HepG2 (cell line): ENCODE results near the gene HES3. TPM values are rescaled to one million over a fixed set of nuclear protein-coding genes. Genes with fewer than 3 reads are reported as not detected.

Experiments used
- ATAC-seq: fragments of 200-7000 bp; cut with Tn5 transposase; 3 replicates; pipeline ENCODE4 v1.9.1; 2020; ENCODE audit warnings: mild to moderate bottlenecking, moderate library complexity
- BruUV-seq: library from RNA; stranded (reverse); fragments of 400-500 nt; replicated peaks from 2 replicates; lab custom pipeline; 2021; lab: Mats Ljungman, UMichigan
- CTCF ChIA-PET: fragments of 300-600 bp; formaldehyde crosslinking; extraction: SDS; loops from one replicate; lab custom pipeline; 2021; ENCODE audit warnings: low total read pairs, inconsistent platforms, low intra/inter-chr PET ratio; lab: Yijun Ruan, JAX
- POLR2A ChIA-PET: fragments of 350-600 bp; sonication (Branson Sonifier 250); formaldehyde crosslinking; loops from one replicate; lab custom pipeline; 2020; ENCODE audit warnings: antibody characterized with exemption, inconsistent platforms; lab: Yijun Ruan, JAX
- DNase-seq: peaks from one replicate; pipeline ENCODE4 v3.0.0-alpha.2; 2015; ENCODE audit warnings: low spot score
- FAIRE-seq: peaks from 3 replicates; lab custom pipeline; 2011; peaks lifted over from hg19 to GRCh38; lab: Jason Lieb, UNC
- H2AFZ ChIP-seq: one replicate; pipeline ENCODE4 v1.6.1; 2011; ENCODE audit warnings: low read length, inconsistent platforms
- H3K27ac ChIP-seq: fragments of 300-600 bp; 3 replicates; pipeline ENCODE4 v1.8.0; 2011; ENCODE audit warnings: mixed run types, mild to moderate bottlenecking, mixed read lengths, low read length, inconsistent platforms; ENCODE audit not compliant: insufficient read depth; ENCODE audit errors: extremely low read length
- H3K27me3 ChIP-seq, 2 experiments: fragments of 200-600 bp in 1 of 2; 2 replicates in 1 of 2; 3 replicates in 1 of 2; pipeline versions ENCODE4 v1.6.0 to v1.8.0; 2011; ENCODE audit warnings: low read length in 2 of 2, mild to moderate bottlenecking in 2 of 2, moderate library complexity in 2 of 2, inconsistent platforms in 1 of 2; ENCODE audit not compliant: insufficient read depth in 2 of 2, control insufficient read depth in 1 of 2
- H3K36me3 ChIP-seq, 2 experiments: fragments of 200-600 bp in 1 of 2; replicated peaks in 1 of 2; 2 replicates in 1 of 2; 3 replicates in 1 of 2; pipeline versions ENCODE4 v1.5.1 to v1.8.0; 2011; ENCODE audit warnings: low read length in 2 of 2, inconsistent platforms in 1 of 2; ENCODE audit not compliant: insufficient read depth in 2 of 2, control insufficient read depth in 1 of 2
- H3K4me1 ChIP-seq: 2 replicates; pipeline ENCODE4 v1.5.1; 2012; ENCODE audit warnings: low read length, inconsistent platforms; ENCODE audit not compliant: insufficient read depth
- H3K4me2 ChIP-seq: 2 replicates; pipeline ENCODE4 v1.6.0; 2011; ENCODE audit warnings: low read depth, low read length, inconsistent platforms
- H3K4me3 ChIP-seq, 3 experiments: fragments of 200-600 bp in 1 of 3; sonication (generic), shearing (Covaris generic) in 1 of 3; replicated peaks in 1 of 3; 2 replicates each; pipeline ENCODE4 v1.5.1; 2011 to 2016; ENCODE audit warnings: low read length in 3 of 3, inconsistent platforms in 2 of 3, low read depth in 2 of 3, mild to moderate bottlenecking in 2 of 3, control low read depth in 1 of 3, mixed read lengths in 1 of 3; ENCODE audit not compliant: insufficient read depth in 1 of 3
- H3K79me2 ChIP-seq: one replicate; pipeline ENCODE4 v1.6.1; 2011; ENCODE audit warnings: low read length, inconsistent platforms; ENCODE audit not compliant: insufficient read depth
- H3K9ac ChIP-seq: 2 replicates; pipeline ENCODE4 v1.6.0; 2011; ENCODE audit warnings: mild to moderate bottlenecking, low read depth, low read length, inconsistent platforms; ENCODE audit not compliant: insufficient read depth
- H3K9me3 ChIP-seq: 2 replicates; pipeline ENCODE4 v1.5.1; 2012; ENCODE audit warnings: mild to moderate bottlenecking, low read length
- H4K20me1 ChIP-seq: 2 replicates; pipeline ENCODE4 v1.6.0; 2011; ENCODE audit warnings: inconsistent platforms, mild to moderate bottlenecking, low read length, moderate library complexity; ENCODE audit not compliant: insufficient read depth
- CREM ChIP-seq, 2 experiments: sonication (generic) in 1 of 2; formaldehyde crosslinking in 1 of 2; IDR thresholded peaks; 2 replicates each; pipeline versions ENCODE4 v1.4.0 to v1.6.1; 2016 to 2020; ENCODE audit warnings: antibody characterized with exemption in 1 of 2, mild to moderate bottlenecking in 1 of 2, missing genetic modification reagents in 1 of 2
- DNMT3B ChIP-seq: conservative IDR thresholded peaks from 2 replicates; pipeline ENCODE4 v1.6.1; 2016; ENCODE audit warnings: missing biosample characterization, control low read depth
- FOXA3 ChIP-seq: IDR thresholded peaks from 2 replicates; pipeline ENCODE4 v1.6.1; 2016; ENCODE audit warnings: missing genetic modification reagents, missing compliant biosample characterization
- NPAS2 ChIP-seq: sonication (generic); formaldehyde crosslinking; IDR thresholded peaks from 2 replicates; pipeline ENCODE4 v1.8.0; 2022; ENCODE audit warnings: mild to moderate bottlenecking, missing genetic modification reagents, borderline replicate concordance
- PAWR ChIP-seq: sonication (generic); formaldehyde crosslinking; IDR thresholded peaks from 2 replicates; pipeline ENCODE4 v1.4.0; 2020; ENCODE audit warnings: missing genetic modification reagents, mild to moderate bottlenecking, borderline replicate concordance
- PCBP1 ChIP-seq: fragments of 200-400 bp; formaldehyde crosslinking; IDR thresholded peaks from 2 replicates; pipeline ENCODE4 v1.6.1; 2017; ENCODE audit warnings: mild to moderate bottlenecking, low read depth, low read length, borderline replicate concordance
- PCBP2 ChIP-seq: fragments of 200-400 bp; formaldehyde crosslinking; optimal IDR thresholded peaks from 2 replicates; pipeline ENCODE3; 2018; ENCODE audit warnings: low read length, low read depth; ENCODE audit not compliant: poor library complexity, severe bottlenecking
- RFXAP ChIP-seq: sonication (generic); formaldehyde crosslinking; IDR thresholded peaks from 2 replicates; pipeline ENCODE4 v1.4.0; 2020; ENCODE audit warnings: missing genetic modification reagents, borderline replicate concordance
- SMARCE1 ChIP-seq: fragments of 450-650 bp; IDR thresholded peaks from 2 replicates; pipeline ENCODE4 v1.6.1; 2017; ENCODE audit warnings: borderline replicate concordance
- TOE1 ChIP-seq: sonication (generic); formaldehyde crosslinking; IDR thresholded peaks from 2 replicates; pipeline ENCODE4 v1.4.0; 2020; ENCODE audit warnings: mild to moderate bottlenecking, missing genetic modification reagents
- ZBTB3 ChIP-seq: sonication (generic); formaldehyde crosslinking; IDR thresholded peaks from 2 replicates; pipeline ENCODE4 v1.4.0; 2020; ENCODE audit warnings: low read depth, mild to moderate bottlenecking, moderate library complexity, missing genetic modification reagents, borderline replicate concordance
- ZNF121 ChIP-seq: sonication (generic); formaldehyde crosslinking; IDR thresholded peaks from 2 replicates; pipeline ENCODE4 v1.5.0; 2020; ENCODE audit warnings: mild to moderate bottlenecking, missing genetic modification reagents
- ZNF253 ChIP-seq: sonication (generic); formaldehyde crosslinking; IDR thresholded peaks from 2 replicates; pipeline ENCODE4 v1.8.0; 2022; ENCODE audit warnings: mild to moderate bottlenecking, missing genetic modification reagents, borderline replicate concordance
- ZNF383 ChIP-seq: sonication (generic); formaldehyde crosslinking; IDR thresholded peaks from 2 replicates; pipeline ENCODE4 v1.4.0; 2020; ENCODE audit warnings: missing genetic modification reagents, mild to moderate bottlenecking, borderline replicate concordance
- ZNF614 ChIP-seq: IDR thresholded peaks from 2 replicates; pipeline ENCODE4 v1.6.1; 2018; ENCODE audit warnings: missing biosample characterization, missing genetic modification reagents, inconsistent platforms, borderline replicate concordance
- ZNF670 ChIP-seq: sonication (generic); formaldehyde crosslinking; IDR thresholded peaks from 2 replicates; pipeline ENCODE4 v1.8.0; 2022; ENCODE audit warnings: mild to moderate bottlenecking, missing genetic modification reagents, borderline replicate concordance
- WGBS: methylation state at CpG from one replicate; pipeline ENCODE4 v1.1.6; 2017; ENCODE audit warnings: low lambda C conversion rate; 5-methylcytosine and 5-hydroxymethylcytosine counted together
- in situ Hi-C: cut with HindIII; loops from 2 replicates; pipeline ENCODE4 v1.10.0; 2017; ENCODE audit warnings: low pct_unique_long_range_greater_than_20kb; ENCODE audit not compliant: extremely low pct_ligation_motif_present
- intact Hi-C: fragments of 100-400 bp; cut with micrococcal nuclease; formaldehyde crosslinking; loops from one replicate; pipeline ENCODE4 v1.10.0; 2022; ENCODE audit not compliant: unreplicated experiment
- polyA plus RNA-seq, 8 experiments: library from polyadenylated mRNA; depleted of rRNA in 3 of 8; stranded (reverse) in 7 of 8; unstranded in 1 of 8; fragments of >200 nt; fragmentation: Illumina TruSeq in 4 of 8; extraction: Trizol in 4 of 8; gene quantifications; 2 replicates each; pipeline versions ENCODE4 v1.2.1 to v1.2.3, GENCODE V29; 2011 to 2016; ENCODE audit warnings: low read depth in 4 of 8, missing spikeins in 1 of 8, mixed read lengths in 1 of 8; ENCODE audit not compliant: insufficient read depth in 1 of 8
- total RNA-seq, 5 experiments: library from RNA; depleted of rRNA; stranded (reverse); fragments of >200 nt; fragmentation: Illumina TruSeq; extraction: Trizol; gene quantifications; 2 replicates each; pipeline ENCODE4 v1.2.3, GENCODE V29; 2016; ENCODE audit warnings: low read depth in 1 of 5
- TF ChIP-seq, protein P1 (sequence below): sonication (generic); formaldehyde crosslinking; IDR thresholded peaks from 2 replicates; pipeline ENCODE4 v1.4.0; 2020; ENCODE audit warnings: missing genetic modification reagents, mild to moderate bottlenecking, borderline replicate concordance
- TF ChIP-seq, protein P2 (sequence below): sonication (generic); formaldehyde crosslinking; IDR thresholded peaks from 2 replicates; pipeline ENCODE4 v1.8.0; 2022; ENCODE audit warnings: mild to moderate bottlenecking, missing genetic modification reagents; ENCODE audit not compliant: insufficient replicate concordance

The HES3 gene
- total and polyA plus RNA-seq, 2 of the 13 experiments (the other 11 are each of a cell fraction or from before 2014, with no cell fraction given), result not detected

DNA sequence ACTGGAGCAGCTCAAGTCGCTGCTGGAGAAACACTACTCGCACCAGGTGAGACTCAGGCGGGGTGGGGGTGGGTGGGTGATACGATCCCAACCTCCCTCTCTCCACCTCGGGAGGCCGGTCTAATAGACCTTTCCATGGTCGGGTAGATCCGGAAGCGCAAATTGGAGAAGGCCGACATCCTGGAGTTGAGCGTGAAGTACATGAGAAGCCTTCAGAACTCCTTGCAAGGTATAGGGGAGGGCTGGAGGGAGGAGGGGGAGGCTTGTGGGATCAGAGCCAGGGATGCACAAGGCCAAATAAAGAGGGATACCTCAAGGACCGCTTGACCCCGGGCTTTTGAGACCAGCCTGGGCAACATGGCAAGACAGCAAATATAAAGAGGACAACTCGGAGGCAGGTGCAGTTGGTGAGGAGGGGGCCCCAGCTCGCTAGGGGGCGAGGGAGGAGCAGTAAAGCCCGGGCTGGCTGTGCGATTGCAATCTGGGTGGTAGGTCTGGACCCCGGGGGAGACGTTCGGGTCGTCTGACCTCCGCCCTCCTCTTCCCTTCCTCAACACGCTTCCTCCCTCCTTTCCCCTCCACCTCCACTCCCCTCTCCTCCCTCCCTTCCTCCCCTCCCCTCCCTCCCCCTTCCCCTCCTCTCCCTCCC, 546 bp downstream of the HES3 start:
- ChIA-PET CTCF (interaction anchor here (1.6 to 1.9 kb wide), 2 partner anchors 39 to 192 kb away, joined by 7 to 9 read pairs; partner anchors contain the start of gene RNF207), POLR2A (interaction anchor here (0.8 kb wide), 1 partner anchor 9 kb away, joined by 4 read pairs; the partner anchor contains the start of gene ICMT)
- Histone ChIP-seq H4K20me1 (0 out of 2 replicates have a peak, but pooled peaks cover 5% of the 10 kb centered on the region), H3K36me3 (no peaks in the 10 kb centered on the region), H3K4me2 (no peak overlapping the region), H3K9me3 (no peaks in the 10 kb centered on the region), H2AFZ (no peak overlapping the region), H3K79me2 (no peaks in the 10 kb centered on the region), H3K9ac (no peak overlapping the region), H3K4me3 (no peak overlapping the region), H3K27ac (no peak overlapping the region), H3K27me3 (peaks cover 15 to 57% of the 10 kb centered on the region in 2 experiments), H3K4me1 (peaks cover 42% of the 10 kb centered on the region)
- no TSS peak for BruUV-seq
- DNase-seq, result no peak
- intact Hi-C loops, result loop anchor here (5.0 to 10.0 kb wide), 2 partner anchors 140 to 148 kb away; partner anchors contain the start of gene ACOT7
- FAIRE-seq, result no peak
- in situ Hi-C loops, result loop anchor here (5.0 to 10.0 kb wide), 3 partner anchors 38 to 170 kb away; partner anchors contain the start of gene HES2
- ATAC-seq, result no peak
- 41% methylated on average over 24 of the region's 24 CpGs for WGBS
- TF ChIP-seq NPAS2 (CRISPR knock-in tag) (peak; percentile 4; the same call in 1 of the 2 replicates), ZNF383 (CRISPR knock-in tag) (no peak), SMARCE1 (no peak), FOXA3 (CRISPR knock-in tag) (no peak), CREM (IDR thresholded peaks at IDR 0.05) (no peak), CREM (CRISPR knock-in tag; IDR thresholded peaks at IDR 0.05) (no peak), TOE1 (CRISPR knock-in tag) (no peak), PCBP1 (peak; percentile 95), DNMT3B (CRISPR knock-in tag) (no peak), PCBP2 (peak; percentile 70), ZBTB3 (no peak), ZNF121 (CRISPR knock-in tag) (no peak), ZNF670 (CRISPR knock-in tag) (no peak), ZNF253 (CRISPR knock-in tag) (no peak), RFXAP (CRISPR knock-in tag) (no peak), ZNF614 (no peak), PAWR (0 out of 2 replicates have a peak, but pooled peaks have one; percentile 1)
- TF ChIP-seq, protein P1, sequence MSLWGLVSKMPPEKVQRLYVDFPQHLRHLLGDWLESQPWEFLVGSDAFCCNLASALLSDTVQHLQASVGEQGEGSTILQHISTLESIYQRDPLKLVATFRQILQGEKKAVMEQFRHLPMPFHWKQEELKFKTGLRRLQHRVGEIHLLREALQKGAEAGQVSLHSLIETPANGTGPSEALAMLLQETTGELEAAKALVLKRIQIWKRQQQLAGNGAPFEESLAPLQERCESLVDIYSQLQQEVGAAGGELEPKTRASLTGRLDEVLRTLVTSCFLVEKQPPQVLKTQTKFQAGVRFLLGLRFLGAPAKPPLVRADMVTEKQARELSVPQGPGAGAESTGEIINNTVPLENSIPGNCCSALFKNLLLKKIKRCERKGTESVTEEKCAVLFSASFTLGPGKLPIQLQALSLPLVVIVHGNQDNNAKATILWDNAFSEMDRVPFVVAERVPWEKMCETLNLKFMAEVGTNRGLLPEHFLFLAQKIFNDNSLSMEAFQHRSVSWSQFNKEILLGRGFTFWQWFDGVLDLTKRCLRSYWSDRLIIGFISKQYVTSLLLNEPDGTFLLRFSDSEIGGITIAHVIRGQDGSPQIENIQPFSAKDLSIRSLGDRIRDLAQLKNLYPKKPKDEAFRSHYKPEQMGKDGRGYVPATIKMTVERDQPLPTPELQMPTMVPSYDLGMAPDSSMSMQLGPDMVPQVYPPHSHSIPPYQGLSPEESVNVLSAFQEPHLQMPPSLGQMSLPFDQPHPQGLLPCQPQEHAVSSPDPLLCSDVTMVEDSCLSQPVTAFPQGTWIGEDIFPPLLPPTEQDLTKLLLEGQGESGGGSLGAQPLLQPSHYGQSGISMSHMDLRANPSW, result no peak
- TF ChIP-seq, protein P2, sequence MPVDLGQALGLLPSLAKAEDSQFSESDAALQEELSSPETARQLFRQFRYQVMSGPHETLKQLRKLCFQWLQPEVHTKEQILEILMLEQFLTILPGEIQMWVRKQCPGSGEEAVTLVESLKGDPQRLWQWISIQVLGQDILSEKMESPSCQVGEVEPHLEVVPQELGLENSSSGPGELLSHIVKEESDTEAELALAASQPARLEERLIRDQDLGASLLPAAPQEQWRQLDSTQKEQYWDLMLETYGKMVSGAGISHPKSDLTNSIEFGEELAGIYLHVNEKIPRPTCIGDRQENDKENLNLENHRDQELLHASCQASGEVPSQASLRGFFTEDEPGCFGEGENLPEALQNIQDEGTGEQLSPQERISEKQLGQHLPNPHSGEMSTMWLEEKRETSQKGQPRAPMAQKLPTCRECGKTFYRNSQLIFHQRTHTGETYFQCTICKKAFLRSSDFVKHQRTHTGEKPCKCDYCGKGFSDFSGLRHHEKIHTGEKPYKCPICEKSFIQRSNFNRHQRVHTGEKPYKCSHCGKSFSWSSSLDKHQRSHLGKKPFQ (CRISPR knock-in tag), result no peak
